ENCODE results near the gene DIP2A.

- no peak for TF ChIP-seq CTCF (IDR thresholded peaks at IDR 0.05; ENCODE audit: poor library complexity)
- TF ChIP-seq EZH2phosphoT487 (IDR thresholded peaks at IDR 0.05; ENCODE audit: low read depth, severe bottlenecking, unreplicated experiment) = no peak
These were observed 144.5 kb downstream of the DIP2A start for GRCh38 chr21:46603228-46603627.

All from hepatocyte (in vitro differentiated cells).